GM19328 (cell line): ENCODE results near the gene SPECC1.
"Not testable (repeated sequence)": the region's sequence is repeated elsewhere in the genome, so short reads cannot be mapped to it uniquely, and the experiment has no call there.

Experiments
- ATAC-seq: cut with Tn5 transposase; IDR thresholded peaks from one replicate; pipeline ENCODE4 v1.9.1; 2021; ENCODE audit warnings: mild to moderate bottlenecking, moderate library complexity; ENCODE audit not compliant: unreplicated experiment

Gene SPECC1

DNA sequence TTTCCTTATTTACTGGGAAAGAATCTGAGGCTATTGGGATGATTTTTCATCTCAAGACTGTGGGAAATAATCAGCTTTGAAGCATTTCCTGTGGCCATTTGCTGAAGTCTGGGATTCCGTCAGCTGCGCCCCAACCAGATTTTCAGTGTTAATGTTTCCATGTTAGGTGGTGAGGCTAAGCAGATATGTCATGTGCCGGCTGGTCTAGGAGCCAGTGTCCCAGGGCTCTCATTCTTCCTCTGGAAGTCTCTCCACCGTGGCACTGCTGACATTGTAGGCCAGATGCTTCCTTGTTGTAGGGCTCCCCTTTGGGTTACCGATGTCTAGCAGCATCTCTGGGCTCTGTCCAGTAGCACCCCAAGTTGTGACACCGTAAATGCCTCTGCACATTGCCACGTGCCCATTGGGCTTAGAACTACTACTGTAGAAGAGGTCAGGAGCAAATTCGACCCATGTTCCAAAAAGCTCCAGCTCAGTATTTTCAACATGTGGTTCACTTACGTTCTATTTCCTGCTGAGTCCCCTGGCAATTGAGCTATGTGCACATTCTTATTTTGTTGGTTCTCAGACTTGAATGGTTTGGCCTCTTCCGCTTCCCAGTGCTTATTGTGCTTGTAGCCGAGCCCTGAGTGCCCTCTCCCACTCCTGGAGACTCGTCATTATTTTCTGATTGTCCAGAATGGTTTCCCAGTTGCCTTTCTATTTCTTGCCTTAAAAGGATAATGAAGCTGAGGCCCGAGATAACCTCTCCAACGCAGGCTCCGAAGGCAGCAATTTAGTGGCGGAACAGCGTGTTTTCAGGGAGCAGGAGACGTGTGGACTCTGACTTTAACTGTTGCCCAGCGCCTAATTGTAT lies 82.2 kb downstream of the SPECC1 start:
- no peak for ATAC-seq

DNA sequence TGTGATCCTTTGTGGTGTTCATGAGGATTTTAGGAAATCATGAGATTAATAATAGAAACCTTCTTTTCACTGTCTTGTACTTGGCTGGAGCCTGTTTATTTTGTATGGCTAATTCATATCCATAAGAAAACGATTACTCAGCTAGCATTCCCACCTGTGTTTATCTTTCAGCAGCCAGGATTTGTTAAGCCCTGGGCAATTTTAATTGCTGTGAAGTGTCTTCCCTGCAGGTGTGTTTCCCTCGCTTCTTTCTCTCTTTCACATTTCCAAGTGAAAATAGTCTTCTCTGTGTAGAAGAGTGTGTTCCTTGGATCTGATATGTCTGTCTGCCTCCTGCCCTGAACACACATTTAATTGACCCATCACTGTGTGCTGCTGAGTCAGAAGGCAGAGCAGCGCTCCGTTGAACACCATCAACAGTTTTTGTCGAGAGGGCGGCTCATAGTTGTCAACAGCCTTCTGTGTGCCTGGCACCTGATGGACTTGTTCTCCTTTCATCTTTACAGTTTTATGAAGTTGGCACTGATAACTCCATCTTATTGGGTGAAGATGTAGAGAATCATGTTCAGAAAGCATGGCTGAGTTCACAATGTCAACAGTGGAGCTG lies 83.2 kb downstream of the SPECC1 start:
- no peak for ATAC-seq

DNA sequence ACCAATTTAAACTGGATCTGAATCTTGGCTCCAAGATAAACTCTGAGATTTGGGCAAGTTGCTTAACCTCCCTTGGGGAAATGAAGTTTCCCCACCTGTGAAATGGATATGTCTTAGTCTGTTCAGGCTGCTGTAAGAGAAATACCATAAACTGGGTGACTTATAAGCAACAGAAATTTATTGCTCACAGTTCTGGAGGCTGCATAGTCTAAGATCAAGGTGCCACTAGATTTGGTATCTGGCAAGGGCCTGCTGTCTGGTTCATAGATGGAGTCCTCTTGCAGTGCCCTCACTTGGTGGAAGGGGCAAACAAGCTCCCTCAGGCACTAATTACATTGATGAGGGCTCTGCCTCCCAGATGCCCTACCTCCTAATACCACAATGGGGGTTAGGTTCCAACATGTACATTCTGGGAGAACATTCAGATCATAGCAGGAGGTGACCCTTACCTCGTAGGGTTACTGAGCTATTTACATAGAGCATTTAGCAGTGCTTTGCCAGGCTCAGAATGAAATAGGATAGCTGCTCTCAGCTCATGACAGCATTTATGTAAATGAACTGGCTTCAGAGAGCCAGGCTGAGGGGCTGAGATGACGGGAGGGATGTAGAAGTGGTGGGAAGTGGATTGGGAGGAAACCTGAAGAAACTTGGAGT lies 83.9 kb downstream of the SPECC1 start:
- ATAC-seq: no peak

DNA sequence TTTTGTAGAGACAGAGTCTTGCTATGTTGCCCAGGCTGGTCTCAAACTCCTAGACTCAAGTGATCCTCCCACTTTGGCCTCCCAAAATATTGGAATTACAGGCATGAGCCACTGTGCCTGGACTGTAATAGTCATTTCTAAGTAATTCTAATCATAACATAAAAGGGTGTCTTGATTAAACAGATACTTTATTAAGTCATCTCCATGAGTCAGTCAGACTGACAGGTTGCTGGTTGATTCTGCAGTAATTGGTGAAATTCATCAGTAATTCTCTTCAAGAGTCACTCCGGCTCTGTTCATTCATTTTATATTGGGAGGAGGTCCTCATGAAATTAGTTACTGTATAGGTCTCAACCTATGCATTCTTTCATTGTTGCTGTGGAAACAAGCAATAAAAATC lies 85.6 kb downstream of the SPECC1 start:
- ATAC-seq: no peak

DNA sequence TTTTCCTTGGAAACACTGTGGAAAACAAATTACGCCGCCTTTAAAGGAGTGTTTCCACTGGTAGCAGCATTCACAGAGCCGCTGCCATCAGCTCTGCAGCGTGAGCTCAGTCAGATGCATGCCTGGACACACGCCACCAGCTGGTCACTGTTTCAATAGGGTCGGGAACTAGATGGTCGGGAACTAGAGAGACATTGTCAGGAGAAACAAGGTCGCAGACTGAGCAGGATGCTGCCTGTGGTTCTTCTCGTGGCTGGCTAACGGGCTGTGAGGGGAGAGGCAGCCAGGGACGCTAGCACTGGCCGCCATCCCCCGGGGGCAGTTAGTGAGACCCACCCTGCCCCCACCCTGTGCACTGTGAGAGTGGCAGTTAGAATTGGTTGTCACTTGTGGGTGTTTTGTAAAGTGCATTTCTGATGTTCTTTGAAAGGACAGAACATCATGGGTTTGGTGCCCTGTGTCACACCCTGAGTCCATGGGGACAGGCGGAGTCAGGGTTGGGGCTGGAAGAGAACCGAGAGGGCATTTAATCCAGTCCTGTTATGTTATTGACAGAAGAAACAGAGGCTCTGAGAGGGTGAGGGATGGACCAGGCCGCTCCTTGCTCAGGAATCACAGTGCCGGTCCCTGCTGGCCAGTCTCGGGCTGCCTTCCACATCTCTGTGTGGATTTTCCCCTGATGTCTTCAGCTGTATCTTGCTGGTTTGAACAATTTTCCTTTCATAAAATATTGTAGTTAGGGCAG lies 86.3 kb downstream of the SPECC1 start:
- ATAC-seq: no peak

DNA sequence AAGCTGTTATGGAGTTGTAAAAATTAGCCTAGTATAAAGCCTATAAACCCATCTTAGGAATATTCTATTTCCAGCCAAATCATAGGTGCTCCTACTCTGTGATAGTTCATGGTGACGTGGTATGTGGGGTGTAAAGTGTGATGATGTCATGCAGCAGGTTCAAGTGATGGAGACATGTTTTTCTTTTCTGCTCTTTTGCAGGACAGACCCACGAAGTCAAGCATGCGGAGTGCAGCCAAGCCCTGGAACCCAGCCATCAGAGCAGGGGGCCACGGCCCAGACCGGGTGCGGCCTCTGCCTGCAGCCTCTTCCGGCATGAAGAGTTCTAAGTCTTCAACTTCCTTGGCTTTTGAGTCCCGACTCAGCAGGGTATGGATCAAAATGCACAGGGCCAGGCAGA lies 87.3 kb downstream of the SPECC1 start:
- no peak for ATAC-seq

DNA sequence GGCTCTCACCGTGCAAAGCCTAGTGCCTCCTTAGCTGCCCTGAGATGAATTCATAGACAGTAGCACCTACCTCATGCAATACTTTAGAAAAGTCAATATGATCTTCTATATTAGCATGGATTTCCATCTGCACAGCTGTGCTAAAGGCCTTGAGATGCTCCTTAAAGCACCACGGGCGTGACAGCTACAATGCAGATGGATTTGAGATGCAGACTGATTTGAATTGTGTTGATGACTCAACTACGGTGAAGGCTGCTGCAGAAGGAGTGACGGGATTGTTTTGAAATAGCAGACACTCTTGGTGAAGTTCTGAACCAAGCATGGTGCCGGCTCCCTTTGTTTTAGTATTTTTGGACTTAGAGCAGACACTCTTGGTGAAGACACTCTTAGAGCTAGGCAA lies 88.2 kb downstream of the SPECC1 start:
- ATAC-seq: no peak

DNA sequence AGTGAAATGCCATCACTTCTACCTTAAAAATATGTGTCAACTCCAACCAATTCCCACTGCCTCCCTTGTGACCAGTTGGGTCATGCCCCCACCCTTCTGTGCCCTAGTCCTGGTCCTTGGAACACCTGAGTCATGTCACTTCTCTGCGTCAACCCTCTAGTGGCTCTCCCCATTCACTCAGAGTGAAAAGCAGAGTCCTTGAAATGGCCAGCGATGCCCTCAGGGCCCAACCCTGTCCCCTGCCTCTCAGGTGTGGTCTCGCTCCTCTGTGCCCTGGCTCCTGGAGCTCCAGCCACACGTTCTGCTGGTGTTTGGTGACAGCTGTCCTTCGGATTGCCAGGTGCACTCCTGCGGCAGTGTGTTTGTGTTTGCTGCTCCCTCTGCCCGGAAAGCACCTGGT lies 89.2 kb downstream of the SPECC1 start:
- no peak for ATAC-seq

DNA sequence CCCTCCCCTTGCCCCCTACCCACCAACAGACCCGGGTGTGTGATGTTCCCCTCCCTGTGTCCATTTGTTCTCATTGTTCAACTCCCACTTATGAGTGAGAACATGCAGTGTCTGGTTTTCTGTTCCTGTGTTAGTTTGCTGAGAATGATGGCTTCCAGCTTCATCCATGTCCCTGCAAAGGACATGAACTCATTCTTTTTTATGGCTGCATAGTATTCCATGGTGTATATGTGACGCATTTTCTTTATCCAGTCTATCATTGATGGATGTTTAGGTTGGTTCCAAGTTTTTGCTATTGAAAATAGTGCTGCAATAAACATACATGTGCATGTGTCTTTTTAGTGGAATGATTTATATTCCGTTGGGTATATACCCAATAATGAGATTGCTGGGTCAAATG lies 91.6 kb downstream of the SPECC1 start:
- not testable (repeated sequence) for ATAC-seq

DNA sequence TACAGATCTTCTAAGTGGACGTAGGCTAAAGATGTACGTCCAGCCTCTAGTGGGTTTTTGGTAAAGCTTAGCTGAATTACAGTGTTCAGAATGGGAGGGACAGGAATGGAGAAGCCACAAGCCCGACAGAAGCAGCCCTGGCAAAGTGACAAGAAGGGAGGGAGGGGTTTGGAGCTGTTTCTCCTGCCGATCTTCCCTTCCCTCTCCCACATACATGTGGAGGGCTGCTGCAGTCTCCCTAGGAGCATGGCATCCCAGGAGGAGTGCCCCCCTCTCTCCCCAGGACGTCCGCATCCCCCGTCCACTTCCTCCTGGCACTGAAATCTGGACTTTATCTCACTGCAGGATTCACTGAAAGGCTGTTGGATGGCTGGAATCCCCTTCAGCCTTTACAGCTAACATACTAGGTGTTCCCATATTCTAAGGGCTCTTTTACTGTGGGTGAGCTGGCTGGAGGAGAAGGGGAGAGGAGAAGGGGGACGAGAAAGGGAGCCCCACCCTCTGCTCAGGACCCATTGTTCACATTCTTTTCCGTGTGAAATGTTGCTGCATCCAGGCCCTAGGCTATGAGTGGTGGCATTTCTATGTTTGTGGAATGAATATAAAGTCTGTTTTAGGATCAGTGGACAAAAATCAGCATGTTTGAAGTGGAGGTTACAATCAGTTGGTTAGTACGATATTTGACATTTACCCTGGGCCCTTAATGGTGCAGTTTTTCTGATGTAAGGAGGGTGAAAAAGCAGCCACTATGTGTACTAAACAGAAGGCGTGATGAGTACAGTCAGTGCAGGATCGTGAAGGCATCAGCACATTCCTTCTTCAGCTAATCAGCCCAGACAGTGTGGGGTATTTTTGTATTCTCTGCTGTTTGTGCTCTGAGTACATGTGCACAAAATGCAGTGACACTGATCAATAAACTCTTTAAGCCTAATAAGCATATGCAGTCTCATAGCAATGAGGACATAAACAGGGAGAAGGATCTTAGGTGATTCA lies 94.6 kb downstream of the SPECC1 start:
- ATAC-seq: no peak

DNA sequence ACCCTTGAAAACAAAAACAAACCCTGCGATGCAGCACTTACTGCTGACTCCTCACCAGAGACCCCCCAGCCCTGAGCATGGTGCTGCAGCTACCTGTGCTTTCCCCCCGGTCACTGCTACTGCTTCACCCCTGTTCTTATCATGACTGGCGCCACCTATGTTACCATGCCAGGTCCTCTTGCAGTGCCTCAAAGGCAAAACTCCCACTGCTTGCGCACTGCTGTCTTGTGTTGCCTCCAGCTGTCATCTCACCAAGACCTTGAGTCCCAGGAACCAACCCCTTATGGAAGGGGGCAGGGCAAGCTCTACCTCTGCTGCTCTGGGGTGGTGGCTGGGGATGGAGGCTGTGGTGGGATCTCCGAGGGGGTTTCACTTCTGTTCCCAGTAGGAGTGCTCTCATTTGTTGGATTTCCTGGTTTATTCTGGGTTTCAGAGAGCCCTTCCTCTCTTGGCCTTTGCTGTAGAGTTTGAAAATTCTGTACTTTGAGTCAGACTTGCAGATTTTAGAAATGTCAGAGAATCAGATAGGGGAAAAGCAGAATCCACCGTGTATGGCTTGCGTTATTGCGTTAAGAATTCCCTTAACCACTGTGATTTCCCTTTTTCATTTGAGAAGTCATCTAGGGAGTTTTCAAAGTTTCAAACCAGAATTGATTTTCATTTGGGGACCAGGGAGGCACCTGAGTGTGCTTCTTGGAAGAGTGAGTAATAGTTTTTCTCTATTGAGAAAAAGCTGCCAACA lies 96.6 kb downstream of the SPECC1 start:
- ATAC-seq: no peak

DNA sequence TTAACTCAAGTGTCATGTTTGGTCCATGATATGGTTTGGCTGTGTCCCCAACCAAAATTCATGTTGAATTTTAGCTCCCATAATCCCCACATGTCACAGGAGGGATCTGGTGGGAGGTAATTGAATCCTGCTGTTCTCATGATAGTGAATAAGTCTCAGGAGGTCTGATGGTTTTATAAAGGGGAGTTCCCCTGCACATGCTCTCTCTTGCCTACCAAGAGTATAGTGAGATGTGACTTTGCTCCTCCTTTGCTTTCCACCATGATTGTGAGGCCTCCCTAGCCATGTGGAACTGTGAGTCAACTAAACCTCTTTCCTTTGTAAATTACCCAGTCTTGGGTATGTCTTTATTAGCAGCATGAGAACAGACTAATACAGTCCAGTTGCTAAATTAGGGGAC lies 97.3 kb downstream of the SPECC1 start:
- not testable (repeated sequence) for ATAC-seq

DNA sequence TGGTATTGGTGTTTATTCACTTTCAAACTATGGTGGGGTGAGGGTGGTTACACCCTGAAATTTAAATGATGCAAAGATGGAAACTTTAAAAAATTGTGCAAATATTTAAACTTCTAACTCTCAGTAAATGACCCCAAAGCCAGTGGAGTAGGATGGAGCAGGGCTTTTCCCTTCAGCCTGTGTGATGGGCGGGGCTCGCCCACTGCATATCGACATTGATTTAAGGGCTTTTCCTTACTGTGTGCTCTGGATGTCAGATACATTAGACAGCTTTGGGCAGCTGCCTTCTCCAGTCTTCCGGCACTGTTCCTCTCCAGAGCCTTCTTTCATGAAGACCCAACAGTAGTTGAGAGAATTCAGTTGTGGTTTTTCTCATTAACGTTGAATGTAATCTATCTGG lies 99.9 kb downstream of the SPECC1 start:
- ATAC-seq: no peak

DNA sequence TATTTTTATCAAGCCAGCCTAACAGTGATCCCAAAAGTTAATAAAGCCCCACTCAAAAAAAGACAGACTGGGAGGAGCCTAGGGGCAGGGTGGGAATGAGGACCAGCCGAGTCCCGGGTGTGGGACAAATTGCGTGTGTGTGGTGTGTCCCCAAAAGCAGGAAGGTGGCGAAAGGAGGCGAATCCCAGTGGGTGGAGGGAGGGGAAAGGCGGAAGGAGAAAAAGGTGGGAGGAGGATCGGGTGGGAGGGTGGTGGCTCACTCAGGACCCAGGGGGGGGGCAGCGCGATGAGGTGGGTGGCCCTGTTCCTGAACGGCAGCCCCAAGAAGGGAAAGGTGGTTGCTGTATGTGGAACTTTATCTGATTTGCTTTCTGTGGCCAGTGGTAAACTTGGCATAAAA lies 102.4 kb downstream of the SPECC1 start:
- no peak for ATAC-seq

DNA sequence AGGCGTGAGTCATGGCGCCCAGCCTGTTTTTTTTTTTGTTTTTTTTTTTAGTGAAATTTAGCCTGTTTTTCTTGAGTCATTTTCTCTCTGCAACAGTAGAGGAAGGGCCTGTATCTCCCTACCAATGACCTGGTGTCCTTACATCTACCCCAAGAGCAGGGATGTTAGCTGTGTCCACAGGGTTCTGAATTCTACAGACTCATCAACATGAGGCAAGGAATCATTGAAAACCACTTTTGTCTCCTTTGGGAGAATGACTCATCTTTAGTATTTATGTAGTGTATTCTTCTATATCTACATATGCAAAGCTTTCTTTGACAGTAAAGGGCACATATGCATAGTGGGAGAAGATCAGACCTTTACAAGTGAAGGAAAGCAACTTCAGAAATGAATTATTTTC lies 105.3 kb downstream of the SPECC1 start:
- no peak for ATAC-seq

DNA sequence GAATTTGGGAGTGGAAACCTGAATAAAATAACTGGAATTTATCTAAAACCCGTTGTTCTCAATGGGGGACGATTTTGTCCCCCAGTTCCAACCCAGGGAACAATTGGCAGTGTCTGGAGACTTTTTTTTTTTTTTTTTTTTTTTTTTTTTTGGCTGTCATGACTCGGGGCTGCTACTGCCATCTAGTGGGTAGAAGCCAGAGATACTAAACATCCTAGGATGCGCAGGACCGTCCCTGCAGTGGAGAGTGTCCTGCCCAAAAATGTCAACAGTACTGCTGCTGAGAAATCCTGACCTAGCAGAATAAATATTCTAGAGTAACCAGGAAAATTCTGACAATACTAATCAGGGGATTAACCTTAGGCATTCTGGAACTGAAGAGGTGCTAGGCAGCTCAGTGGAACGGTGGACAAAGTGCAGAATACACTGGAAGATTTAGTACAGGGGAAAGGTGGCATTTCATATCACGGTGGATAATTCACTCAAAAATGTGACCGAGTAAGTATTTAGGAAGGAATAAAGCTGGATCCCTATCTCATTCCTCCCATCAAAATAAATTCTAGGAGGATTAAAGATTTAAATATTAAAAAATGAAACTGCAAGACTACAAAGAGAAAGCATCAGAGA lies 107.6 kb downstream of the SPECC1 start:
- no peak for ATAC-seq

DNA sequence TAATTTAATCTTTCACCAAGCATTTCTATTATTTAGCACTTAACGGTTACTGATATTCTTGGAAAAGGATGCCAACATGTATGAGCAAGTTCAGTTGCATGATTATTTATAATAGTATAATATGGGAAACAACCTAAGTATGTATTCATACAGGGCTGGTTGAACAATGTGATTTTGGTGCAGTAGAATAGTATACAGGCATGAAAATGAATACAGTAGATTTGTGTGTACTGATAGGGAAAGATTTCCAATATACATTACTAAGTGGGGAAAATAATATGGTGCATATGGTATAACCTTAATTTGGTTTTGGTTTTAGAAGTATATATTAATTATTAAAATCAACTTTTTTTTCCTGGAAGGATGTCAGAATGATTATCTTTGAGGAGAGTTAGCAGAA lies 109.1 kb downstream of the SPECC1 start:
- no peak for ATAC-seq

DNA sequence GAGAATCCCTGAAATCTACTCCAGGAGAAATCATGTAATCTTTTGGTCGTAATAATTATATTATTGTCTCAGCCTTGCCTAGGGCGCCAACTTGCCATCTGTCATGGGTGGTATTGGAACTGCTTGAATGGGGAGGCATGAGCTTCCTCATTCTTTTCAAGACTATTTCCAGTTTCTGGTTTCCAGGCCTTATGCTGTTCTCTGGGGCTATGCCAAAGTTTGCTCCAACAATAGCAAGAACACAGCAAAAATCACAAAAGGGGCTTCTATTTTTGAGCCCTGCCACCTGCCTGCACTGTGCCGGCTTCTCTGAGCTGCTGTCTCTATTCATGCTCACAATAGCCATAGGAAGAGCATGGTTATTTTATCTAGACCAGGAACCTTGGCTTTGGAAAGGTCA lies 111.7 kb downstream of the SPECC1 start:
- no peak for ATAC-seq
